HG02852 (cell line): ENCODE results near the gene INPP5D.
"Not testable (repeated sequence)": the region's sequence is repeated elsewhere in the genome, so short reads cannot be mapped to it uniquely, and the experiment has no call there.

Source experiments
- ATAC-seq: cut with Tn5 transposase; IDR thresholded peaks from one replicate; pipeline ENCODE4 v1.9.1; 2021; ENCODE audit warnings: mild to moderate bottlenecking, moderate library complexity; ENCODE audit not compliant: unreplicated experiment

Gene INPP5D

DNA sequence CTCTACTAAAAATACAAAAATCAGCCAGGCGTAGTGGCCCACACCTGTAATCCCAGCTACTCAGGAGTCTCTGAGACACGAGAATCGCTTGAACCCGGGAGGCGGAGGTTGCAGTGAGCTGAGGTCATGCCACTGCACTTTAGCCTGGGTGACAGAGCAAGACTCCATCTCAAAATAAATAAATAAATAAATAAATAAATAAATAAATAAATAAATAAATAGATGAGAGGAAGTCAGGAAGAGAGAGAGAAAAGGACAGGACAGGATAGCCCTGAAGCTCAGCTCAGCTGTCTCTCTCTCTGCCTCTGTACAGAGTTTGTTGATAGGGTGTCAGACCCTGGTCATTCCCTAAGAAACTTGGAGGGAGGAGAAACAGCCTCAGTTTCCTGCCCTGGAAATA, 140.6 kb downstream of the INPP5D start:
- ATAC-seq = not testable (repeated sequence)

DNA sequence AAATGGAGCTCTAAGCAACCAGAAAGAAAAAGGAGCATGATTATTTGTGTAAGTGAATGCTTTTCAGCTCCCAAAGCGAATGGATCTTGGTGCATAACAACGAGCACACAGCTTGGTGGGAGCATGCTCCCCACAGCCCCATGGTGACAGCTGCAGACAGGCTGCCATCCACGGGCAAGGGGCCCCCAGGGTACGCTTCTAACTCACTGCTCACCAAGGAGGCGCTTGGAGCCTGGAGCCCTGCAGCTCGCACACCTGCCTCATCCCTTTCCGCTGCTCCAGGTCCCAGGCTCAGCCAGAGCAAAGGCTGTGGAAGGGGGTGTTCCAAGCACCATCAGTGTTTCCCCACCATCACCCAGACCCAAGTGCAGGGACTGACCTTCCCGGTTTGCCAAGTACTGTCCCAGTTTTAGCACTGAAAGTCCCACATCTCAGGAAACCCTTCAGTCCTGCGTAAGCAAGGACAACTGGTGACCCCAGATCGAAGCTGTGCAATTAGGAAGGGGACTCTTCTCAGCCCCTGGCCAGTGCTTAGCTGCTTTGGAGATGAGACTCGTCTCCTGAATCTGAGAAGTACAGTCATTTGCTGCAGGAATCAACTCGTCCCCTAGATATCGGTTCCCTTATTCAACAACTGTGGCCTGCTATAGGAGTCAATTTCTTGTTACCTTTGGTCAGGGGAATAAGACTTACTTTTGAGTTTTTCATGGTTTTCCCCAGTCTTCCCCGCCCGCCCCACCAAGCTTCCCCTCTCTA, 141.3 kb downstream of the INPP5D start:
- no peak for ATAC-seq

DNA sequence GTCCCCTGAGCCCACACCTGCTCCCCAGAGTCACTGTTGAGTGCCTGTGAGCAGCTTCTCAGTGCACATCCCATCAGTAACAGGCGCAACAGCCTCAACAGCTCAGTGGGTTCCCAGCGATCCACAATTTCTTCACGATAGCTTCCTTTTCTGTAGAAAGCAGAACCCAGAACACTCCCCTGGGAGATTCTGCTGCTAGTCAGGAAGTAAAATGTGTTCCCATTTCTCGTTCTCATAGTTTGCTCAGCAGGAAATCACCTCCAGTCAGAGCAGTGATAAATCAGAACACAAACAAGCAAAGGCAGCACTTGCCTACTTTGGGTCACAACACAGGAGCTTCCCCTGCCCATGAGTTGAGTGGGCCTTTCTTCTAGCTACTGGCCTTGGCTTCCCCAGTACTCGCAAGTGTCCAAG, 142.4 kb downstream of the INPP5D start:
- ATAC-seq = no peak

DNA sequence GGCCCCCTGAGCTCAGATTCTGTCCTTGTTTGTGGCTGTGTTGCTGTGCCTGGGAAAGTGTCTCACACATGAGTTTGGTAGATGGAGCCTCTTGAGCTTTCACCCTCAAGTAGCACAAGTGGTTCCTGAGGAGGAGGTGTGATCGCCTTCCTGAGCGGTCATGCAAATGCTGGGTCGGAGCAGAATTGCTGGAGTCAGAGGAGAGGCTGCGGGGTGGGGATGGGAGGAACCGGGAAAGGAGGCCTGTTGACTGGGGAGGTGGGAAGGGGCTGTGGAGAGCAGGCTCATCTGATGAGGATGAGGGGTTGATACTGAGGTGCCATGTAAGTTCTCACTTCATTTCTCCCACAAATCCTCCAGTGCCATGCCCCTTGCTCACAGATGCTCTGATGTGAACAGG, 142.9 kb downstream of the INPP5D start:
- no peak for ATAC-seq

DNA sequence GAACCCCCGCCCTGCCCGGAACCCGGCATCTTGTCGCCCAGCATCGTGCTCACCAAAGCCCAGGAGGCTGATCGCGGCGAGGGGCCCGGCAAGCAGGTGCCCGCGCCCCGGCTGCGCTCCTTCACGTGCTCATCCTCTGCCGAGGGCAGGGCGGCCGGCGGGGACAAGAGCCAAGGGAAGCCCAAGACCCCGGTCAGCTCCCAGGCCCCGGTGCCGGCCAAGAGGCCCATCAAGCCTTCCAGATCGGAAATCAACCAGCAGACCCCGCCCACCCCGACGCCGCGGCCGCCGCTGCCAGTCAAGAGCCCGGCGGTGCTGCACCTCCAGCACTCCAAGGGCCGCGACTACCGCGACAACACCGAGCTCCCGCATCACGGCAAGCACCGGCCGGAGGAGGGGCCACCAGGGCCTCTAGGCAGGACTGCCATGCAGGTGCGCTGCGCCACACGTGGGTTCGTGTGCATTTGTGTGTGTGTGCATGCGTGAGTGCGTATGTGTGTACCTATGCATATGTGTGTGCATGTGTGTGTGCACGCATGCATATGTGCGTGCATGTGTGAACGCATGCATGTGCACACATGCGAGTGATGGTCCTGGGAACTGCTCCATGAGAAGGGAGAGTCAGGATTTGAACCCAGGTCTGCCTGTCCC, 144.3 kb downstream of the INPP5D start:
- ATAC-seq = no peak

DNA sequence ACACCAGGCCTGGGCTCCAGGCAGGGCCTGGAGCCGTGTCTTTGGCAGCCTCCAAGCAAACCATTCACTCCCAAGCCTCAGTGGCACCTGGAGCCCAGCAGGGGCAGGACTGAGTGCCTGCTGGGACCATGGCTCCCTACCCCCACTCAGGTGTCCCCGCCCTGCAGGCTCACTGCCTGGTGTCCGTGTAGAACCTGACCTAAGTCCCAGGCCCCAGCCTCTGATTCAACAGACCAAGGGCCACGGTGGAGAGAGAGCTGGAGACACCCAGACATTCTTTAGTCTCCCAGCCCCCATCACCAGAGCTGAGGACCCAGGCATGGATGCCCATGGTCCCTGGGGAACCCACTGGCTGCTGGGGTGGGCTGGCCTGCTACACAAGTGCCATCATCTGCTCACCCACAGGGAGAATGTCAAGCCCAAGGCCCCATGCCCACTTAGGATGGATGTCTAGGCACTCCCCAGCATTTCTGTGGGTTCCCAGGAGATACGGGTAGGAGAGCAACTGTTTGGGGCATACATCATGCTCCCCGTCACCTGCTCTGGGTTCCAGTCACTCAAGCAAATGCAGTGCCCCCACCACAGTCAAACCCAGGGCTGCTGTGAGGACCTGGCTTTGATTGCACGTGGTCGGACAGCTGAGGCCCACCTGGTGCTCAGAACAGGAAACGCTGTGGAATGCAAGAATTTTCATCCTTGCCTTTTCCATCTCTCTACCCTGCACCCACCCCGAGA, 148.4 kb downstream of the INPP5D start:
- no peak for ATAC-seq

DNA sequence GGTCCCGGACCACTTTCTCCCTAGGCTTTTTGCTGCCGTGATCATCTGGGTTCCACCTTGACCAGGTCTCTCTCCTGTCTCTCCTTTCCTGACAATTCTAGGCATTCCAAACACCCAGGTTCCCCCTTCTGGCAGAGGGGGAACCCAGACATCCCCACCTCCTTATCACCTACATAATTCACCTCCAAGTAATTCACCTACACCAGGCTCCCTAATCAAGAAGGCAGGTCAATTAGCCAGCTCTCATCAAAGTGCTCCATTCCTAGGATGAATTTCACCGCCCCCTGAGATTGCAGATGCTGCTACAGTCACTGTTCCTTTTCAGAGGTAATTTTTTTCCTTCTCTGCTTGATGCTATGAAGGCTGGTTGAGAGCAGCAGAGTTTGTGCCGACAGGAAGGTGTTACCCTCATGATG, 149.0 kb downstream of the INPP5D start:
- no peak for ATAC-seq

DNA sequence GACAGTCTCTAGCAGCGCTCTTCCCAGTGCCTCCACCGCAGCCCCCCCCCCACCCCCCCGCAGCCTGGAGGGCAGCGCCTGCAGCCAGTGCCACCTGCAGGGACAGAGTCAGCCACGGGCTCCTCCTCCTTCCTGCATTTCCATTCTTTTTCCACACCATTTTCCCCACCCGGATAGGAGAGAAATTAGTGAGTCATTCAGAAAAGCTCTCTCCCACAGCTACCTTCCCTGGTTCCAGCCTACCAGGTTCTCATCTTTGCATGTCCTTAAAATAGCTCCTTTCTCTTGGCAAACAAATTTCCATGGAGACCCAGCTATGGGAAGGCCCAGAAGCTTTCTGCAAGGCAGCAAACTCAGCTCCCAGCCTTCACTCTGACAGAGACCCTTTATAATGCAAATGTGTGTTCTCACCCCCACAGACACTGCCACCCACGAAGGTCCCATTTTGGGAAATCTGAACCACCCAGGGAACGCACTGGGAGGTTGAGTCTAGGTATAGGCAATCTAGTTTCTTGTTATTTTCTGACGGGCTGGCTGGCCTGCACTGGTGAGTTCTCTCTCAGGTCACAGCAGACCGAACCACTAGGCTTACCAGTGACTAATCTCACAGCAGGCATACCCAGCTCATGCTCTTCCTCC, 149.5 kb downstream of the INPP5D start:
- ATAC-seq = no peak

DNA sequence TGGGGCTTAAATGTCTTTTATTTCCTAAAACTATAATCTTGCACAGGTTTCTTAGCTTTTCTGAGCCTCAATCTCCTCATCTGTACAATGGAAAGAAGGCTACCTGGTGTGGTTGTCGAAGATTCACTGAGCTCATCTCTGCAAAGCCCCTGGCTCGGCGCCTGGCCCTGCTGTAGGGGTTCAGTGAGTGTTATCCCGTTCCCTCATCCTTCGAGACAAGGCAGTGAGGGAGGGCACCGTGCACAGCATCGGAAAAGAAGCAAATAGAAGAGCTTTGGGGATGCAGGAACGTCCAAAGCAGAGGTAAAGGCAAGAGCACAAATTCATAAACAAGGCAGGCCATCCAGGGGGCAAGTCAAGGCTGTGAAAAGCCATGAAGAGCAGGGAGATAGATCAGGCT, 150.1 kb downstream of the INPP5D start:
- no peak for ATAC-seq

DNA sequence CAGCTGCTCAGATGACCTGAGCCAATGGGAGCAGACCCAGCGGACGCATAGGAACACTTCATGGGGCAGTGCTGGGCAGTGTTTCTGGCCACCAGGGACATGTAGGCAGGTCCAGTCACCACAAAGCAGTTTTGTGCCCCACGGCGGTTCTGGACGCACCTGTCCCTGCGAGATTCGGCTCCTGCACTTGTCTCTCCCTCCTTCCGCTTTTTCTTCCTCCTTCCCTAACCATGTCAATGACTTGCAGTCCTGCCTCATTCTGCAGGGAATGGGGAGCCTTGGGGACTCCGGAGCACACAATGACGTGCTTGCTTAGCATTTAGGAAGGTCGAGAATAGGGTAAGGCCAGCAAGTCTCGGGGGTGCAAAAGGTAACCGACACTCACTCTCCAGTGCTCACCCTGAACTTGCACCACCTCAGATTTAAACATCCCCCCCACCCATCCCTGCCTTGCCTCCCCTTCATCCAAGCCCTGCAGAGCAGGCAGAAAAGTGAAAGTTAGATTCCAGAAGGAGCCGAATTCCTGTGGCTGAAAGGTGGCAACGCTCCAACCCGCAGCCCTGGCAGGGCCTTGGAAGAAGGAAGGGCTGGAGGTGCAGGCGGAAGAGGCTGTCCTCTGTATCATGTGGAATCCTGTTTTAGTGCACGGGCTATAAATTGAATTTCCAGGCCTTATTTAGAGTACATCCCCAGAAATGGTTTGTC, 150.9 kb downstream of the INPP5D start:
- no peak for ATAC-seq

DNA sequence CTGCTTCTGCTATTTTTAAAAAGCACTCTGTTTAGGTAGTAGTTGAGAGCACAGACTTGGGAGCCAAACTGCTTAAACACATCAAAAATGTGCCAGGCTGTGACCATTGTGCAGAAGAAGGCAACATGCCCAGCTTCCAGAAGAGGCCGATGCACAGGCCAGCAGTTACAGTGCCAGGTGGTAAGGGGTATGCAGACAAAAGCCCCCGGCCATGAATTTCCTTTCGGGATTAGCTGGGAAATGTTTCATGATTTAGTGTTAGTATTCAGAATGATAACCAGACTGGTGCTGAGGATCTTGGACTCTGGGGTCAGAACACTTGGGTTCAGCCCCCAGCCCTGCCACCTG, 151.4 kb downstream of the INPP5D start:
- ATAC-seq = no peak

DNA sequence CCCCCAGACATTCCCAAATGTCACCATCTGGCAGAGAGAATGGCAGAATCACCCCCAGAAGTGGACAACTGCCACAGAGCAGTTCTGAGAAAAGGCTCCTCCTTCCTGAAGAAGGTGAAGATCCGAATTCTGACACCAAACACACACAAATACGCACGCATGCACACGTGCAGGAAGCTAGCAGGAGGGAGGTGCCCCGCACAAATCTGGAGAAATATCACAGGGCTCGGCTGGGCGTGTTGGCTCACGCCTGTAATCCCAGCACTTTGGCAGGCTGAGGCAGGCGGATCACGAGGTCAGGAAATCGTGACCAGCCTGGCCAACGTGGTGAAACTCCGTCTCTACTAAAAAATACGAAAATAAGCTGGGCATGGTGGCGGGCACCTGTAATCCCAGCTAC, 152.9 kb downstream of the INPP5D start:
- ATAC-seq = no peak

DNA sequence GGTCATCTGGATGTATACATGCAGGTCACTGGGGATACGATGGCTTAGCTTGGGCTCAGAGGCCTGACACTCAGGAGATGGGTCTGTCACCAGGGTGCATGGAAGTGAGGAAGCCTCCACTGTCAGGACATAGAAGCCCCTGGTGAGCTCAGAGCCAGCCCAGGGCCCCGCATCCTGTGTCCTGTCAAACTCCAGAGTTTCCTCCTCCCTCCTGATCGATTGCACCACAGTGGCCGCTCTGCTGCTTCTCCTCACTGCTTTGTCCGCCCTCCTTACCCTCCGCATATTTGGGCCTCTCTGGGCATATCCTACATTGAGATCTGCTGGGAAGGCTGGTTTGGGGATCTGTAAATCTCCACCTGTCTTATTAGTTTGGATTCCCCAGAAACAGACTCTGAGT, 153.8 kb downstream of the INPP5D start:
- ATAC-seq = no peak

DNA sequence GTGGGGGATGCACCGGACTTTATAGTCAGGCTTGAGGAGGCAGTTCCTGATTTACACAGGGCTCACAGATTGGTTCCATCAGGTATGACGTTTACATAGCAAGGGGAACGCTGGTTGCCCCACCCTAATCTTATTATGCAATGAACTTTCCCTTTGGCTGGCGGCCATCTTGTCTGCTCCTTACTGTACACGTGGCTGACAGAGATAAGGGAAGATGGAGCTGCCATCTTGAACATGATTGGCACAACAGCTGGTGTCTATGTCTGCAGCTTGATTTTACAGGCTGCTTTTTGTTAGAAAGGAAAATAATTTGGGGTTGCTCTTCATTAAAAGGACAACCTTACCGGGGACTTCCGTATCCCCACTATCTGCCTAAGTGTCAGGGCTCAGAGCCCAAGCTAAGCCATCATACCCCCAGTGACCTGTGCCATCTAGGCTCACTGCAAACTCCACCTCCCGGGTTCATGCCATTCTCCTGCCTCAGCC, 157.8 kb downstream of the INPP5D start:
- no peak for ATAC-seq

DNA sequence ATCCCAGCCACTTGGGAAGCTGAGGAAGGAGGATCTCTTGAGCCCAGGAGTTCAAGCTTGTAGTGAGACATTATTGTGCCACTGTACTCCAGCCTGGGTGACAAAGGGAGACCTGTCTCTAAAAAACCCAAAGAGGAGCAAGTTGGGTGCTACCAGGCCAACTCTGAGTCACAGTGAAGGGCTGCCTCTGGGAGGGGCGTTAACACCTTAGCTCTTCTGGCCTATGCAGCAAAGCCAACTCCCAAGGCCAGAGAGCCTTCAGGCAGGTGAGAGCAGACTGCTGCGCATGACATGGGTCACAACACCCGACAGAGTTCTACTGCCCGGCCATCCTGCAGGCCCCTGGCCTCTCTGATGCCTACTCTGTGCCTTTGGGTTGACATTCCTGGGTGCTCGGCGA, 158.7 kb downstream of the INPP5D start:
- no peak for ATAC-seq

DNA sequence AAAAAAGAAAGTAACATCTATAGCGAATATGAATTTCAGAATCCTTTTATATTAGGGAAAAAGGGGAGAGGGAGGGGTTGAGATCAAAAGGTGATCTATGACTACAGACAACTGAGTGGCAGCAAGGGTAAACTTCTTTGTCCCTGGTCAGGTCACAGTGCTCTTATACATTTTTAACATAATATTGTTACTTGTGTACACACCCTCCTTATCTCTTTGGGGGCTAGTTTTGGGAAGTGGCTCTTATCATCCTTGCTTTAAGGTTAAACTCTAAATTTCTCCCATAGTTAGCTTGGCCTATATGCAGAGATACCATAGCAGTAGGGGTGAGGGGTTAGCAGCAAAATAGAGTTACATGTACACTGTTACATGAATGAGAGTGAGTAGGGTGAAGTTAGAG, 159.7 kb downstream of the INPP5D start:
- ATAC-seq = no peak

DNA sequence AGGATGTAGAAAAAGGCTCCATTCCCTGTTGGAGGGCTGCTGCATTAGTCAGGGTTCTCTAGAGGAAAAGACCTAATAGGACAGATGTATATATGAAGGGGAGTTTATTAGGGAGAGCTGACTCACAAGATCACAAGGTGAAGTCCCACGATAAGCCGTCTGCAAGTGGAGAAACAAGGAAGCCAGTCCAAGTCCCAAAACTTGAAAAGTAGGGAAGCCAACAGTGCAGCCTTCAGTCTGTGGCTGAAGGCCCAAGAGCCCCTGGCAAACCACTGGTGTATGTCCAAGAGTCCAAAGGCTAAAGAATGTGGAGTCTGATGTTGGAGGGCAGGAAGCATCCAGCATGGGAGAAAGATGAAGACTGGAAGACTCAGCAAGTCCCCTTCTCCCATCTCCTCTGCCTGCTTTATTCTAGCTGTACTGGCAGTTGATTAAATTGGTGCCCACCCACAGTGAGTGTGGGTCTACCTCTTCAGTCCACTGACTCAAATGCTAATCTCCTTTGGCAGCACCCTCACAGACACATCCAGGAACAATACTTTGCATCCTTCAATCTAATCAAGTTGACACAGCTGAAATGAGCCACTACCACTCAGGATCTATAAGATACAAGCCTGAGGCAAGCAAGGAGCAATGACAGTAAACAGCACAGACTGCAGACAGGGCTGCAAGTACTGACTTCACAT, 161.4 kb downstream of the INPP5D start:
- ATAC-seq = no peak

DNA sequence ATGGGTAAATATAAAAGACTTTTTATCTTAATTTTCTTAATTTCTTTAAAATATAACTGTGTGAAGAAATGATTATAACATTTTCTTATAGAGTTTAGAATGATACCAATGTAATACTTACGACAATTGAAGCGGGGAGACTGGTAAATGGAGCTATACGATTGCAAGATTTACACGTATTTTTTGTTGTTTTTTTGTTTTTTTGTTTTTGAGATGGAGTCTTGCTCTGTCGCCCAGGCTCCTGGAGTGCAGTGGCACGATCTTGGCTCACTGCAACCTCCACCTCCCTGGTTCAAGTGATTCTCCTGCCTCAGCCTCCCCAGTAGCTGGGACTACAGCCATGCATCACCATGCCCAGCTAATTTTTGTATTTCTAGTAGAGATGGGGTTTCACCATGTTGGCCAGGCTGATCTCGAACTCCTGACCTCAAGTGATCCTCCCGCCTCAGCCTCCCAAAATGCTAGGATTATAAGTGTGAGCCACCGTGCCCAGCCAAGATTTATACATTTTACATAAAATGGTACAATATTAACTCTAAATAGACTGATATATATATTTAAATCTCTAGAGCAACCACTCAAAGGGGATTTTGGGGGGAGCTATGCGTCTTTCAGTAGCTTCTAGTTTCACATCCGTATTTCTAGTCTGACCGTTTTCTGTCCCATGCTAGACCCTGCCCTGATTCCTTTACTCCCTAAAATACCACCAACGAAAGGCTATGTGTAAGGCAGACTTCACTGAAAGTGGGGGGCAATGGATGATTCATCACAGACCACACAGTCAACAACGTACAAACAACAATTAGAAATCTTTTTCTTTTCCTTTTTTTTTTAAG, 163.1 kb downstream of the INPP5D start:
- ATAC-seq = peak; percentile 83
